C4-2B (cell line): ENCODE data around the gene CNTN4.

Experiments
- H3K27ac ChIP-seq: fragments of 450-650 bp; 2 replicates; pipeline ENCODE4 v1.5.1; 2017
- CTCF ChIP-seq: fragments of 450-650 bp; conservative IDR thresholded peaks from 2 replicates; pipeline ENCODE4 v1.5.1; 2017; ENCODE audit warnings: mild to moderate bottlenecking
- ZFX ChIP-seq: fragments of 450-650 bp; IDR thresholded peaks from 2 replicates; pipeline ENCODE4 v1.6.1; 2017

The CNTN4 gene

GRCh38 chr3:3016226-3016625 lies 917.6 kb downstream of the CNTN4 start:
- TF ChIP-seq ZFX, result no peak
- no peak overlapping the region for H3K27ac ChIP-seq

- no peak overlapping the region for H3K27ac ChIP-seq
- no peak for TF ChIP-seq ZFX
- TF ChIP-seq CTCF, result no peak
Observed at GRCh38 chr3:3020209-3020608, 921.5 kb downstream of the CNTN4 start.

GRCh38 chr3:3023111-3023745 lies 924.6 kb downstream of the CNTN4 start:
- TF ChIP-seq CTCF (no peak), ZFX (no peak)
- no peak overlapping the region for H3K27ac ChIP-seq

GRCh38 chr3:3027976-3028567 lies 929.4 kb downstream of the CNTN4 start:
- TF ChIP-seq CTCF, result no peak
- TF ChIP-seq ZFX, result no peak
- no peak overlapping the region for H3K27ac ChIP-seq

- no peak overlapping the region for H3K27ac ChIP-seq
- no peak for TF ChIP-seq ZFX
- no peak for TF ChIP-seq CTCF
Observed at GRCh38 chr3:3031326-3031725, 932.7 kb downstream of the CNTN4 start.

- no peak overlapping the region for H3K27ac ChIP-seq
- TF ChIP-seq CTCF, result no peak
- no peak for TF ChIP-seq ZFX
Observed at GRCh38 chr3:3037156-3037555, 938.5 kb downstream of the CNTN4 start.

- H3K27ac ChIP-seq, result no peak overlapping the region
Observed at GRCh38 chr3:3038201-3038991, 939.7 kb downstream of the CNTN4 start.

More at GRCh38 chr3:3038201-3038991, 939.7 kb downstream of the CNTN4 start:
- TF ChIP-seq ZFX, result no peak
- no peak for TF ChIP-seq CTCF
